Measurements from ENCODE around the gene NCAPH2.
A peak's percentile ranks its signal among the peaks of the same experiment; 100 is the strongest.

NCAPH2 gene

GRCh38 chr22:50550395-50550794 lies 42.4 kb downstream of the NCAPH2 start:
- DNase-seq: no peak

- DNase-seq: no peak
Observed at GRCh38 chr22:50551160-50551752, 43.2 kb downstream of the NCAPH2 start.

DNA sequence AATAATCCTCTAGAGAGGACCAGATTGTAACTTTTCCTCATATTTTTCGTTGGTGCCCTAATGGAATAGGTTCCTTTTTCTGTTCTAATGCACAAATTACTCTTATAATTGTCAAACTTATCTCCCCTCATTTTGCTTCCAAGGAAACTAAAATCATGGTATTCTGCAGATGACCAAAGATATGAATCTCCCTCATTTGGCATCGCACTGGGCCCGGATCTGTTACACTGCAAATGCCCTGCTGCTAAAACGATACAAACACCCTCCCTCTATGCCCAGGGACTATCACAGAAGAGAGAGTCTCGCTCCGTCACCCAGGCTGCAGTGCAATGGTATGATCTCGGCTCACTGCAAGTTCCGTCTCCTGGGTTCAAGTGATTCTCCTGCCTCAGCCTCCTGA lies 45.3 kb downstream of the NCAPH2 start:
- DNase-seq: no peak

- DNase-seq: no peak
Observed at GRCh38 chr22:50556703-50557102, 48.7 kb downstream of the NCAPH2 start.

DNA sequence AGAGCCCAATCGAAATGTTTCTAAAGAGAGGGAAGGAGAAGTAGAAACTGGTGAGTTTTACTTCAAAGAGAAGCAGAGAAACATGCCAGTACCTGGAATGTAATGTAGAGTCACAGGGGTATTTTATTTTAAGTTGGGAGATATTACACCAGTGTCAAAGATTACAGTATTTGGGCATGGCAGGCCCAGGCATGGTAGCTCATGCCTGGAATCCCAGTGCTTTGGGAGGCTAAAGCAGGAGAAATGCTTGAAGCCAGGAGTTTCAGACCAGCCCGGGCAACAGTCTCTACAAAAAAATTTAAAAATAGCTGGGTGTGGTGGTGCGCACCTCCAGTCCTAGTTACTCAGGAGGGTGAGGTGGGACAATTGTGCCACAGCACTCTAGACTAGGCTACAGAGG lies 52.0 kb downstream of the NCAPH2 start:
- no peak for DNase-seq

DNA sequence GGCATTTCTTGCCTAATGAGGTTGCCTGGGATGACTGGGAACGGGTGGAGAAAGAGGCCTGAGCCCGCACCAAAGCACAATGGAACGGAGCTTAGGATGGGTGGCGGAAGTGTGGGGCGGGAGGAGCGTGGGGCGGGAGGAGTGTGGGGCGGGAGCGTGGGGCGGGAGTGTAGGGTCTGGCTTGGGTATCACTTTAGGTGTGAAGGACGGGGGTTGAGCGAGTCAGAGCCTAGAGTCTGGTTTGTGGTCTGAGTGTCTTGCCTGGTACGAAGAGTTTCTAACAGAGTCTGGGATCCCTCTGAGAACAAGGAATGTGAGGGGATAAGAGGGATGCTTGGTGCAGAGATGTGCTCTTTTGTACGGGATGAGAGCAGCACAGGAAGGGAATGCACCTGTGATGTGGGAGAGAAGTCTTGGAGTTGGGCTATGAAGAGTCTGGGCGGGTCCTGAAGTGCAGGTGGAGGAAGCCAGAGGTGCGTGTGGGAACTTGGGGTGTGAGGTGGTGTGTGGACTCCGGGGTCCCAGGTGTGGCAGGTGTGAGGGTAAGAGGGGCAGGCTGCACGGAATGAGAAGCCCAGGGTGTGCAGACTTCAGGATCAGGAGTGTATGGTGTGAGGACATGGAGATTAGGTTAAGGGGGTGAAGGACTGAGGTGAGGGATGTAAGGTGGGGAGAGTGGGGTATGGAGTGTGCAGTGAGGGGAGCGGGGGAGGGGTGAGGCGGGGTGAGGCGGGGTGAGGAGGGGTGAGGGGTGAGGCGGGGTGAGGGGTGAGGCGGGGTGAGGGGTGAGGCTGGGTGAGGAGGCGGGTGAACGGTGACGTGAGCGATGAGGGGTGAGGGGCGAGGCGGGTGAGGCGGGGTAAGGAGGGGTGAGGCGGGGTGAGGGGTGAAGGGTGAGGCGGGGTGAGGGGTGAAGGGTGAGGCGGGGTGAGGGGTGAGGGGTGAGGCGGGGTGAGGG lies 53.7 kb downstream of the NCAPH2 start:
- no peak for DNase-seq

- DNase-seq: peak; percentile 71
Observed at GRCh38 chr22:50562523-50563412, 54.7 kb downstream of the NCAPH2 start, which contains the start of gene SYCE3. Gene SYCE3 (minus strand): TSS chr22:50562919. CDS start chr22:50556405, 6,514 bp downstream.

DNA sequence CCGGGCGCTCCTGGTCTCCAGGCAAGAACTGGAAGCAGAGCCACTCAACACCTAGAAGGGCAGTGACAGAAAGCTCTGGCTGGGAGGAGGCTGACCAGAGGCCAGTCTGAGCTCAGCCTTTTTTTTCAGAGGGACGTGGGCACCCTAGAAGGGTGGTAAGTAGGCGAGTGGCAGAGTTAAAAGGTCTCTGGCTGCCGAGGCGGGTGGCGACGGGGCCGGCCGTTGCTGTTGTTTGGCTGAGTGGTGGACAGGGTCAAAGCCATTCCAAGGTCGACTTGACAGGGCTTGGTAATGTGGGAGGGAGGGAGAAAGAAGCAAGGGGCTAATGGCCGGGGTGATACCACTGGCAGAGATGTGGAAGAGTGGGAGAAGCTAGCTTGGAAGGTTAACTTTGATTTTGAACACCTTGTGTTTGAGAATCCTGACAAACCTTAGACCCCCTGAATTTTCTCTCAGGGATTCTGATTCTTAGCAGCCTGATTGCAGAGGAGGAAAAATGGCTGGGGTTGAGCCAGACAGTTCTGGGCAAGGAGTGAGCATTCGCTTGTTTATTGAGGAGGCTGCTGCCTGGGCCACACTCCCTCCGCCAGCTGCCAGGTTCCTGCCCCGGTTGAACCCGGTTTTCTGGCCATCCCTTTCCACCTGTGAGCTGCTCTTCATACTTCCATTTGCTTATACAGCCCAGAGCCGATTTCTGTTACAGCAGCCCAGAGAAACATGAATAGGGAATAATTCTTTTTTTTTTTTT lies 55.6 kb downstream of the NCAPH2 start:
- no peak for DNase-seq

GRCh38 chr22:50564289-50564688 lies 56.3 kb downstream of the NCAPH2 start:
- DNase-seq: no peak

- DNase-seq: no peak
Observed at GRCh38 chr22:50567721-50568252, 59.8 kb downstream of the NCAPH2 start.

GRCh38 chr22:50568626-50569025 lies 60.6 kb downstream of the NCAPH2 start:
- DNase-seq: no peak

GRCh38 chr22:50569041-50569459 lies 61.0 kb downstream of the NCAPH2 start:
- no peak for DNase-seq

- DNase-seq: no peak
Observed at GRCh38 chr22:50569896-50570535, 62.0 kb downstream of the NCAPH2 start.

DNA sequence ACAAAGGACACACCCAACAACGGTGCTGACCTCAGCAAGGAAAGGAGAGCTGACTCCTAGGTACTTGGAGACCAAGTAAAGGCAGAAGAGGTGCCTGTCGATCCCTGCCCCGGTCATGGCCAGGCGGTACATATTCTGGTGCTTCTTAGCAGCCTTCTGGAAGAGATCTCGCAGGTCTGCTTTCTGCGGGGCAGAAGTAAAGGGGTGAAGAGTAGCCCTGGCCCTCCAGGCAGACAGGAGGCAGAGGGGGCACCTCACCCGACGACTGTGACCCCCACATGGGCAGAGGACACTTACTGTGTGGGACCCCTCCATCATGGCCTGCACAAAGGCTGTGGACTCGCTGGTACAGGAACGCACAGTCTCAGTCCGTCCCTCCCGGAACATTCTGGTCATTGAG lies 62.8 kb downstream of the NCAPH2 start:
- no peak for DNase-seq

DNA sequence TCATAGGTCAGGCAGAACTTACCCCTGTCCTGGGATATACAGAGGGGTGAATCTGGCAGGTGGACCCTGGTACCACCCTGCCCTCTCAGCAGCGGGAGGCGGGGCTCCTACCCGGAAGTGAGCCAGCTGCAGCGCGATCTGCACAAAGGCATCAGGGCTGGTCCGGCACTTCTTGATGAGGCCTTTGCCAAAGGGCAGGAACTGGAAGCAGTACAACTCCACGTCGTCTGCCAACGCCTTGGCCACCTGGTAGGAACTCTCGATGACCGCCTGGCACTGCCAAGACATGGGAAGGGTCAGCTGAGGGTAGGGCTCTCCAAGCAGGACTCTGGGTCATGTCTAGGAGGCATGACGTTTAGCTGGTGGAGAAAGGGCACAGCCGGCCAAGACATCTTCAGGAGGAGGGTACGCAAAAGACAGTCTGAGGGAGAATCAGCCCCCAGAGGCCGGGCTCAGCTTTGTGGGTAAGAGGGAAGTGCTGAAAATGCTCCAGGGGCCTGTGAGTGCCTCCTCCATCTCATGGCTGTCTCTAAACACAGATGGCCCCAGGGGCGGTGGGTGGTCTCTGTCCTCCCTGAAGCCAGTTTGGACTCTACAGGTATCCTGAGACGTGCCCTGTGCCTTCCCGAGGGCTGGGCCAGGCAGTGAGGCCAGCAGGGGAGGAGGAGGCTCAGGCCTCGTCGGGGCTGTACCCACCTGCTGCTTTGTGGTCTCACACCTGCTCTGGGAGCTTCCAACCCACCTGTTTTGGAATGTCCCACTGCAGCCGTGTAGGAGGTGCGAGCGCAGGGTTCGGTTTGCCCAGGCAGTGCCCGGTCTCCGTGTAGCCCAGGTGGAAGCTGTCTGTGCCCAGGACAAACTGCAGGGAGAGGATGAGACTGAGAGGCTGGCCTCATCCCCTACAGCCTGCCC lies 63.5 kb downstream of the NCAPH2 start:
- no peak for DNase-seq

- no peak for DNase-seq
Observed at GRCh38 chr22:50572965-50573364, 64.9 kb downstream of the NCAPH2 start.

DNA sequence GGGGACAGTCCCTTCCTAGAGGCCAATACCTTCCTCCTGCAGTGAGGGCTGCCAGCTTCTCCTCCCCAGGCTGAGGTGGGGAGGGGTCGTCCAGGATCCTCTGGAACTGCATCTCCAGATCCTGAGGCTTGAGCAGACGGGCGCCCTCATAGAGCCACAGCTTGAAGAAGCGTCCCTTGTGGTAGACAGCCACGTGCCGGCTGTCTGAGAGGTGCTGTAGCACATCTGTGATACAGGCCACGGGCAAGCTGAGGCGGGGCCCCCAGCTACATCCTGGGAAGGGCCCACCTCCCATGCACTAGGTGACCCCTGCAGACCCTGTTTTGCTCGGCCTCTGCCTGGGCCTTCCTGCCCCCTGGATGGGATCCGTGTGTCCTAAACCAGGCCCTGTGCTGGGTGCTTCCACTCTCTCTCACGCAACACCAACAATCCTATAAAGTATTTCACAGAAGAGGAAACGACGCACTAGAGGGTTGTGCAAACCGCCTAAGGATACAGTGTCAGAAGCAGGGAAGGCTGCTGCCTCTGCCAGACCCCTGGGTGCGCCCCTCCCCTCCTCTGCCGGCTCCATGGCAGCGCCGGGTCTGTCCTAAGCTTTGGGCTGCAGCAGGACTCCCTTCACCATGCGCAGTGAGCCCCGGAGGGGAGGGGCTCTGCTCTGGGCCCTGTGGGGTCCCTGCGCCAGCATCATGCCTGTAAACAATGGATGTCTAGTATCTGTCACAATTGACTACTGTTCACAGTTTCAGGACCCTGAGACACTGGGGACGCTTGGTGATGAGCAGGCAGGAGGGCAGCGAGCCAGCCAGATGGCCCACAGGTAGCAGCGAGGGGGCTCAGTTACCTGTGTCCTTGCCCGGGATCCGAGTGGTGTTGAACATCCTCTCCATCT lies 65.7 kb downstream of the NCAPH2 start:
- DNase-seq: no peak

- DNase-seq: no peak
Observed at GRCh38 chr22:50574383-50574755, 66.3 kb downstream of the NCAPH2 start.
